A549 treated with Mapracorat at 1 μM for 4 hours (cell line): ENCODE results near the gene C9. TPM values are rescaled to one million over a fixed set of nuclear protein-coding genes. Genes with fewer than 3 reads are reported as not detected.

ENCODE experiments used
- total RNA-seq: library from RNA; stranded (reverse); fragments of 200-300 nt; extraction: Qiagen RNA extraction; gene quantifications from 5 replicates; pipeline ENCODE4 v1.2.3, GENCODE V29; 2022

The C9 gene
- not detected in 5 replicates for total RNA-seq

GRCh38 chr5:39364367-39364766 is at the start of gene C9:
C9 (minus strand) TSS chr5:39364495; CDS start chr5:39364464, 31 bp downstream.

Other genes with a start within 250 kb of the C9 start
- 10.3 to 15.1 TPM (median 12.8 TPM) in 5 replicates for gene FYB1, start 144.9 kb downstream of the C9 start, total RNA-seq
- gene DAB2, start 60.5 kb upstream of the C9 start, total RNA-seq: 6.6 to 9.6 TPM (median 7.6 TPM) in 5 replicates